K562 (cell line): ENCODE data around the gene CST7. TPM values are rescaled to one million over a fixed set of nuclear protein-coding genes. Genes with fewer than 3 reads are reported as not detected.

ENCODE experiments used
- ATAC-seq: fragments of 200-7000 bp; cut with Tn5 transposase; 3 replicates; pipeline ENCODE4 v1.9.1; 2020; ENCODE audit warnings: moderate library complexity
- BruUV-seq: library from RNA; stranded (reverse); fragments of 400-500 nt; replicated peaks from 2 replicates; lab custom pipeline; 2021; lab: Mats Ljungman, UMichigan
- CTCF ChIA-PET: fragments of 300-600 bp; formaldehyde crosslinking; extraction: SDS; loops from one replicate; lab custom pipeline; 2021; ENCODE audit warnings: low intra/inter-chr PET ratio; lab: Yijun Ruan, JAX
- POLR2A ChIA-PET: fragments of 300-600, 350-650 bp; sonication (Branson Sonifier 250); formaldehyde crosslinking; extraction: SDS; loops from one replicate; lab custom pipeline; 2021; ENCODE audit warnings: antibody characterized with exemption, inconsistent platforms; lab: Yijun Ruan, JAX
- DNase-seq, 4 experiments: peaks; one replicate each; pipeline versions ENCODE4 v3.0.0 to v3.0.0-alpha.2; 2011 to 2018; ENCODE audit warnings: low spot score in 3 of 4, mixed read lengths in 3 of 4; ENCODE audit errors: extremely low read depth in 1 of 4
- FAIRE-seq: peaks from 2 replicates; lab custom pipeline; 2011; peaks lifted over from hg19 to GRCh38; lab: Jason Lieb, UNC
- H2AFZ ChIP-seq: 2 replicates; pipeline ENCODE4 v1.6.0; 2011; ENCODE audit warnings: low read depth, low read length, control low read depth, inconsistent platforms
- H3K27ac ChIP-seq: fragments of 200-600 bp; 3 replicates; pipeline ENCODE4 v1.8.0; 2011; ENCODE audit warnings: low read depth, mild to moderate bottlenecking, control low read depth, inconsistent platforms, low read length, moderate library complexity, mixed read lengths; ENCODE audit errors: extremely low read depth
- H3K27me3 ChIP-seq, 2 experiments: fragments of 300-600 bp in 1 of 2; 2 replicates in 1 of 2; 3 replicates in 1 of 2; pipeline versions ENCODE4 v1.6.0 to v1.8.0; 2011; ENCODE audit warnings: inconsistent platforms in 2 of 2, low read length in 2 of 2, mild to moderate bottlenecking in 1 of 2, mixed read lengths in 1 of 2, moderate library complexity in 1 of 2; ENCODE audit not compliant: control insufficient read depth in 2 of 2, insufficient read depth in 2 of 2
- H3K36me3 ChIP-seq: fragments of 300-600 bp; 3 replicates; pipeline ENCODE4 v1.8.0; 2011; ENCODE audit warnings: mild to moderate bottlenecking, low read length, inconsistent platforms; ENCODE audit not compliant: control insufficient read depth, insufficient read depth
- H3K4me1 ChIP-seq, 2 experiments: fragments of 200-600 bp in 1 of 2; replicated peaks in 1 of 2; 2 replicates in 1 of 2; 3 replicates in 1 of 2; pipeline versions ENCODE4 v1.5.1 to v1.8.0; 2011; ENCODE audit warnings: inconsistent platforms in 2 of 2, low read length in 2 of 2, mild to moderate bottlenecking in 1 of 2, mixed read lengths in 1 of 2, moderate library complexity in 1 of 2; ENCODE audit not compliant: control insufficient read depth in 2 of 2, insufficient read depth in 2 of 2
- H3K4me2 ChIP-seq: 2 replicates; pipeline ENCODE4 v1.6.1; 2011; ENCODE audit warnings: low read length, control low read depth, inconsistent platforms, mixed read lengths; ENCODE audit not compliant: insufficient read depth
- H3K4me3 ChIP-seq: fragments of 200-600 bp; sonication (generic), shearing (Covaris generic); 2 replicates; pipeline ENCODE4 v1.5.1; 2016; ENCODE audit warnings: control low read depth, inconsistent platforms
- H3K79me2 ChIP-seq: fragments of 200-600 bp; 3 replicates; pipeline ENCODE4 v1.8.0; 2011; ENCODE audit warnings: low read length, inconsistent platforms; ENCODE audit not compliant: control insufficient read depth, insufficient read depth
- H3K9ac ChIP-seq, 2 experiments: 2 replicates each; pipeline versions ENCODE4 v1.6.0 to v1.6.1; 2011; ENCODE audit warnings: low read depth in 2 of 2, low read length in 2 of 2, control low read depth in 1 of 2, inconsistent platforms in 1 of 2, mild to moderate bottlenecking in 1 of 2, mixed read lengths in 1 of 2; ENCODE audit not compliant: insufficient read depth in 1 of 2
- H3K9me1 ChIP-seq: one replicate; pipeline ENCODE4 v1.6.0; 2011; ENCODE audit warnings: inconsistent platforms, mild to moderate bottlenecking, low read length, moderate library complexity; ENCODE audit not compliant: control insufficient read depth, insufficient read depth
- H3K9me3 ChIP-seq: replicated peaks from 2 replicates; pipeline ENCODE4 v1.5.1; 2011; ENCODE audit warnings: low read depth, low read length, inconsistent platforms; ENCODE audit not compliant: control insufficient read depth, insufficient read depth
- H4K20me1 ChIP-seq: replicated peaks from 2 replicates; pipeline ENCODE4 v1.6.1; 2011; ENCODE audit warnings: low read length, inconsistent platforms, mixed read lengths; ENCODE audit not compliant: control insufficient read depth, insufficient read depth
- DPF2 ChIP-seq: fragments of 450-650 bp; IDR thresholded peaks from 2 replicates; pipeline ENCODE4 v1.6.1; 2016
- EHMT2 ChIP-seq: fragments of 450-650 bp; IDR thresholded peaks from 2 replicates; pipeline ENCODE4 v1.6.1; 2018; ENCODE audit warnings: antibody characterized with exemption
- ESRRB ChIP-seq: fragments of 250-450 bp; sonication (Bioruptor Pico); IDR thresholded peaks from 2 replicates; pipeline ENCODE4 v1.5.0; 2020; ENCODE audit warnings: mild to moderate bottlenecking, moderate library complexity, borderline replicate concordance
- FUS ChIP-seq: fragments of 200-400 bp; formaldehyde crosslinking; optimal IDR thresholded peaks from 2 replicates; pipeline ENCODE3; 2017; ENCODE audit warnings: low read depth, low read length
- NFE2L1 ChIP-seq: fragments of 450-650 bp; IDR thresholded peaks from 2 replicates; pipeline ENCODE4 v1.6.1; 2016; ENCODE audit warnings: missing genetic modification characterization, low read depth, mild to moderate bottlenecking, missing compliant biosample characterization, moderate library complexity, borderline replicate concordance
- RBM39 ChIP-seq: fragments of 200-400 bp; formaldehyde crosslinking; optimal IDR thresholded peaks from 2 replicates; pipeline ENCODE3; 2018; ENCODE audit warnings: low read depth, low read length
- SAP30 ChIP-seq: fragments of 200-600 bp; sonication (generic); IDR thresholded peaks from 2 replicates; pipeline ENCODE4 v1.6.1; 2012; ENCODE audit warnings: borderline replicate concordance, low read depth, mild to moderate bottlenecking, moderate library complexity, low read length, control low read depth, inconsistent platforms; ENCODE audit not compliant: insufficient read depth, poor library complexity, severe bottlenecking
- SMARCC2 ChIP-seq: fragments of 450-650 bp; IDR thresholded peaks from 2 replicates; pipeline ENCODE4 v1.6.1; 2017; ENCODE audit warnings: antibody characterized with exemption, moderate library complexity, mild to moderate bottlenecking, low read depth
- ZNF146 ChIP-seq: IDR thresholded peaks from one replicate; pipeline ENCODE4 v1.6.1; 2018; ENCODE audit warnings: missing compliant biosample characterization; ENCODE audit not compliant: unreplicated experiment
- ZNF76 ChIP-seq: fragments of 250-450 bp; sonication (Bioruptor Pico); IDR thresholded peaks from 2 replicates; pipeline ENCODE4 v1.4.0; 2020; ENCODE audit warnings: mild to moderate bottlenecking, moderate library complexity, borderline replicate concordance
- whole genome bisulfite sequencing: fragments of 100-300 bp; shearing (Covaris generic); methylation state at CpG from one replicate; pipeline ENCODE4 v1.1.6; 2016; ENCODE audit warnings: low coverage, mixed read lengths; ENCODE audit not compliant: insufficient coverage; ENCODE audit errors: missing lambda C conversion rate; 5-methylcytosine and 5-hydroxymethylcytosine counted together
- in situ Hi-C: fragments of 300-500 bp; cut with MboI; formaldehyde crosslinking; loops from 4 replicates; pipeline ENCODE4 v1.15.0; 2018; ENCODE audit warnings: inconsistent platforms, mixed read lengths
- intact Hi-C: fragments of 100-400 bp; cut with micrococcal nuclease; formaldehyde crosslinking; loops from 2 replicates; pipeline ENCODE4 v1.14.2; 2022
- polyA plus RNA-seq, 8 experiments: library from polyadenylated mRNA; depleted of rRNA in 4 of 8; stranded (reverse) in 5 of 8; unstranded in 3 of 8; fragments of >200 nt; fragmentation: Nextera tagmentation in 2 of 8; fragmentation: Illumina TruSeq in 1 of 8; extraction: Ambion mirVana in 2 of 8; extraction: Trizol in 1 of 8; gene quantifications; 2 replicates each; pipeline versions ENCODE4 v1.2.1 to v1.2.3, GENCODE V29; 2011 to 2014; ENCODE audit warnings: inconsistent platforms in 1 of 8, missing spikeins in 1 of 8
- total RNA-seq, 7 experiments: library from RNA; depleted of rRNA in 6 of 7; stranded (reverse); fragments of >200 nt in 6 of 7; fragmentation: Illumina TruSeq in 2 of 7; extraction: Trizol in 2 of 7; gene quantifications; 2 replicates each; pipeline versions ENCODE4 v1.2.1 to v1.2.3, GENCODE V29; 2011 to 2021; ENCODE audit warnings: low replicate concordance in 1 of 7
- TF ChIP-seq, protein P1 (sequence below): IDR thresholded peaks from 2 replicates; pipeline ENCODE4 v1.6.1; 2014; ENCODE audit warnings: antibody characterized with exemption
- TF ChIP-seq, protein P2 (sequence below): fragments of 450-650 bp; formaldehyde crosslinking; IDR thresholded peaks from 2 replicates; pipeline ENCODE4 v1.4.0; 2022; ENCODE audit warnings: missing genetic modification characterization
- TF ChIP-seq, protein P3 (sequence below): fragments of 150-350 bp; IDR thresholded peaks from 2 replicates; pipeline ENCODE4 v1.6.1; 2014; ENCODE audit warnings: low read depth, mild to moderate bottlenecking, low read length, borderline replicate concordance
- TF ChIP-seq, protein P4 (sequence below): fragments of 450-650 bp; IDR thresholded peaks from 2 replicates; pipeline ENCODE4 v1.6.1; 2016; ENCODE audit warnings: borderline replicate concordance

The CST7 gene
- total and polyA plus RNA-seq, 9 of the 15 experiments (the other 6 are each of a cell fraction or from before 2014, with no cell fraction given), result not detected

DNA sequence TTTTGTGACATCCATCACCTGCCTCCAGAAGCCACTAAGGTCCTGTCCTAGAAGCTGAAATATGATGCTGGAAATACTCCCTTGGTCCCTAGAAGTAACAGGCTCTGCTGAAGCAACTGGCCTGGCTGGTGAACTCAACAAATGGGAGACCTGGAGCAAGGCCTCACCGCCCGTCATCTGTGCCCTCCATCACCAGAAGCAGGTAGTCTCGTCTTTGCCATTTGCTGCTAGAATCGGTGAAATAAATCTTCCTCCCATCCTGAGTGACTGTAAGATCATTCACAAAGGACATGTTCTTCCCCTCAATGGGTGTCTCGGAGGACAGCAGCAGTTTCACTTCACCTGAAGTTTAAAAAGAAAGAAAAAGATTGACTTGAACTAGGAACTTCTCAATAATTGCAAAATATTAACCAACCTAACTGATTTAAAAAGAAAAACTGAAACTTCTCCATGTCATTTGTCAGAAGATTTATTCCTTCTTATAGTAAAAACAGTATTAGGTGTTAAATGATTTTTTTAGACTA is 21.0 kb downstream of the CST7 start:
- Histone ChIP-seq H3K9me3 (no peaks in the 10 kb centered on the region), H2AFZ (no peak overlapping the region), H4K20me1 (no peaks in the 10 kb centered on the region), H3K79me2 (no peaks in the 10 kb centered on the region), H3K4me1 (no peaks in the 10 kb centered on the region), H3K36me3 (peaks cover 42% of the 10 kb centered on the region; the same call in 2 of the 3 replicates), H3K27me3 (no peaks in the 10 kb centered on the region), H3K9ac (no peak overlapping the region), H3K4me3 (no peak overlapping the region), H3K27ac (no peak overlapping the region), H3K9me1 (no peaks in the 10 kb centered on the region), H3K4me2 (no peak overlapping the region)
- no TSS peak for BruUV-seq
- DNase-seq (no peak), FAIRE-seq (no peak), ATAC-seq (no peak)
- intact Hi-C loops, result no loop called here
- in situ Hi-C loops, result no loop called here
- ChIA-PET CTCF (no interaction called here), POLR2A (no interaction called here)
- 90% methylated on average over 5 of the region's 5 CpGs for WGBS
- TF ChIP-seq, protein P1, sequence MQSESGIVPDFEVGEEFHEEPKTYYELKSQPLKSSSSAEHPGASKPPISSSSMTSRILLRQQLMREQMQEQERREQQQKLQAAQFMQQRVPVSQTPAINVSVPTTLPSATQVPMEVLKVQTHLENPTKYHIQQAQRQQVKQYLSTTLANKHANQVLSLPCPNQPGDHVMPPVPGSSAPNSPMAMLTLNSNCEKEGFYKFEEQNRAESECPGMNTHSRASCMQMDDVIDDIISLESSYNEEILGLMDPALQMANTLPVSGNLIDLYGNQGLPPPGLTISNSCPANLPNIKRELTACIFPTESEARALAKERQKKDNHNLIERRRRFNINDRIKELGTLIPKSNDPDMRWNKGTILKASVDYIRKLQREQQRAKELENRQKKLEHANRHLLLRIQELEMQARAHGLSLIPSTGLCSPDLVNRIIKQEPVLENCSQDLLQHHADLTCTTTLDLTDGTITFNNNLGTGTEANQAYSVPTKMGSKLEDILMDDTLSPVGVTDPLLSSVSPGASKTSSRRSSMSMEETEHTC, result no peak
- TF ChIP-seq SMARCC2, result no peak
- TF ChIP-seq, protein P2, sequence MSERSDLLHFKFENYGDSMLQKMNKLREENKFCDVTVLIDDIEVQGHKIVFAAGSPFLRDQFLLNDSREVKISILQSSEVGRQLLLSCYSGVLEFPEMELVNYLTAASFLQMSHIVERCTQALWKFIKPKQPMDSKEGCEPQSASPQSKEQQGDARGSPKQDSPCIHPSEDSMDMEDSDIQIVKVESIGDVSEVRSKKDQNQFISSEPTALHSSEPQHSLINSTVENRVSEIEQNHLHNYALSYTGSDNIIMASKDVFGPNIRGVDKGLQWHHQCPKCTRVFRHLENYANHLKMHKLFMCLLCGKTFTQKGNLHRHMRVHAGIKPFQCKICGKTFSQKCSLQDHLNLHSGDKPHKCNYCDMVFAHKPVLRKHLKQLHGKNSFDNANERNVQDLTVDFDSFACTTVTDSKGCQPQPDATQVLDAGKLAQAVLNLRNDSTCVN (CRISPR knock-in tag), result no peak
- no peak for TF ChIP-seq RBM39
- TF ChIP-seq ESRRB, result no peak
- TF ChIP-seq NFE2L1 (tag), result no peak
- no peak for TF ChIP-seq DPF2
- TF ChIP-seq, protein P3, sequence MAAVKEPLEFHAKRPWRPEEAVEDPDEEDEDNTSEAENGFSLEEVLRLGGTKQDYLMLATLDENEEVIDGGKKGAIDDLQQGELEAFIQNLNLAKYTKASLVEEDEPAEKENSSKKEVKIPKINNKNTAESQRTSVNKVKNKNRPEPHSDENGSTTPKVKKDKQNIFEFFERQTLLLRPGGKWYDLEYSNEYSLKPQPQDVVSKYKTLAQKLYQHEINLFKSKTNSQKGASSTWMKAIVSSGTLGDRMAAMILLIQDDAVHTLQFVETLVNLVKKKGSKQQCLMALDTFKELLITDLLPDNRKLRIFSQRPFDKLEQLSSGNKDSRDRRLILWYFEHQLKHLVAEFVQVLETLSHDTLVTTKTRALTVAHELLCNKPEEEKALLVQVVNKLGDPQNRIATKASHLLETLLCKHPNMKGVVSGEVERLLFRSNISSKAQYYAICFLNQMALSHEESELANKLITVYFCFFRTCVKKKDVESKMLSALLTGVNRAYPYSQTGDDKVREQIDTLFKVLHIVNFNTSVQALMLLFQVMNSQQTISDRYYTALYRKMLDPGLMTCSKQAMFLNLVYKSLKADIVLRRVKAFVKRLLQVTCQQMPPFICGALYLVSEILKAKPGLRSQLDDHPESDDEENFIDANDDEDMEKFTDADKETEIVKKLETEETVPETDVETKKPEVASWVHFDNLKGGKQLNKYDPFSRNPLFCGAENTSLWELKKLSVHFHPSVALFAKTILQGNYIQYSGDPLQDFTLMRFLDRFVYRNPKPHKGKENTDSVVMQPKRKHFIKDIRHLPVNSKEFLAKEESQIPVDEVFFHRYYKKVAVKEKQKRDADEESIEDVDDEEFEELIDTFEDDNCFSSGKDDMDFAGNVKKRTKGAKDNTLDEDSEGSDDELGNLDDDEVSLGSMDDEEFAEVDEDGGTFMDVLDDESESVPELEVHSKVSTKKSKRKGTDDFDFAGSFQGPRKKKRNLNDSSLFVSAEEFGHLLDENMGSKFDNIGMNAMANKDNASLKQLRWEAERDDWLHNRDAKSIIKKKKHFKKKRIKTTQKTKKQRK, result no peak
- no peak for TF ChIP-seq FUS
- no peak for TF ChIP-seq EHMT2
- no peak for TF ChIP-seq ZNF76
- TF ChIP-seq ZNF146, result no peak
- no peak for TF ChIP-seq SAP30
- TF ChIP-seq, protein P4, sequence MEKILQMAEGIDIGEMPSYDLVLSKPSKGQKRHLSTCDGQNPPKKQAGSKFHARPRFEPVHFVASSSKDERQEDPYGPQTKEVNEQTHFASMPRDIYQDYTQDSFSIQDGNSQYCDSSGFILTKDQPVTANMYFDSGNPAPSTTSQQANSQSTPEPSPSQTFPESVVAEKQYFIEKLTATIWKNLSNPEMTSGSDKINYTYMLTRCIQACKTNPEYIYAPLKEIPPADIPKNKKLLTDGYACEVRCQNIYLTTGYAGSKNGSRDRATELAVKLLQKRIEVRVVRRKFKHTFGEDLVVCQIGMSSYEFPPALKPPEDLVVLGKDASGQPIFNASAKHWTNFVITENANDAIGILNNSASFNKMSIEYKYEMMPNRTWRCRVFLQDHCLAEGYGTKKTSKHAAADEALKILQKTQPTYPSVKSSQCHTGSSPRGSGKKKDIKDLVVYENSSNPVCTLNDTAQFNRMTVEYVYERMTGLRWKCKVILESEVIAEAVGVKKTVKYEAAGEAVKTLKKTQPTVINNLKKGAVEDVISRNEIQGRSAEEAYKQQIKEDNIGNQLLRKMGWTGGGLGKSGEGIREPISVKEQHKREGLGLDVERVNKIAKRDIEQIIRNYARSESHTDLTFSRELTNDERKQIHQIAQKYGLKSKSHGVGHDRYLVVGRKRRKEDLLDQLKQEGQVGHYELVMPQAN, result no peak
